Lung (tissue), 12 donors: ENCODE results near the gene ZPBP2. TPM values are rescaled to one million over a fixed set of nuclear protein-coding genes. Genes with fewer than 3 reads are reported as not detected.

ENCODE experiments used
- ATAC-seq: fragments of 200-7000 bp; cut with Tn5 transposase; one replicate; pipeline ENCODE4 v1.9.1; 2020; ENCODE audit warnings: moderate number of reproducible peaks; ENCODE audit not compliant: insufficient read depth, low FRiP score
- DNase-seq, 3 donors: peaks; one replicate each; pipeline ENCODE4 v3.0.0-alpha.2; 2013 to 2017
- H3K27ac ChIP-seq, 2 donors: one replicate each; pipeline ENCODE4 v1.5.1; 2013; ENCODE audit warnings: mild to moderate bottlenecking in 2 of 2, moderate library complexity in 2 of 2, control low read depth in 1 of 2, inconsistent platforms in 1 of 2, low read depth in 1 of 2, low read length in 1 of 2
- H3K27me3 ChIP-seq, 3 donors: one replicate each; pipeline ENCODE4 v1.5.1; 2013; ENCODE audit warnings: low read length in 2 of 3; ENCODE audit not compliant: control insufficient read depth in 3 of 3, insufficient read depth in 3 of 3
- H3K36me3 ChIP-seq, 4 donors: one replicate each; pipeline ENCODE4 v1.5.1; 2013; ENCODE audit warnings: low read length in 4 of 4, mild to moderate bottlenecking in 1 of 4, moderate library complexity in 1 of 4; ENCODE audit not compliant: control insufficient read depth in 4 of 4, insufficient read depth in 4 of 4
- H3K4me1 ChIP-seq, 5 donors: one replicate each; pipeline ENCODE4 v1.5.1; 2013; ENCODE audit warnings: low read length in 5 of 5, mild to moderate bottlenecking in 2 of 5, moderate library complexity in 1 of 5; ENCODE audit not compliant: control insufficient read depth in 5 of 5, insufficient read depth in 5 of 5
- H3K4me3 ChIP-seq: one replicate; pipeline ENCODE4 v1.5.1; 2013; ENCODE audit warnings: mild to moderate bottlenecking, control low read depth, moderate library complexity
- H3K9ac ChIP-seq, 2 donors: one replicate each; pipeline ENCODE4 v1.5.1; 2013; ENCODE audit warnings: low read length in 2 of 2, control low read depth in 1 of 2; ENCODE audit not compliant: insufficient read depth in 1 of 2
- H3K9me3 ChIP-seq, 4 donors: one replicate each; pipeline ENCODE4 v1.5.1; 2013; ENCODE audit warnings: low read length in 3 of 4, mild to moderate bottlenecking in 1 of 4, moderate library complexity in 1 of 4; ENCODE audit not compliant: control insufficient read depth in 4 of 4, insufficient read depth in 3 of 4
- CTCF ChIP-seq: IDR thresholded peaks from 2 replicates; pipeline ENCODE4 v1.5.1; 2012; ENCODE audit warnings: mild to moderate bottlenecking; ENCODE audit errors: control extremely low read depth, extremely low read depth
- WGBS, 2 donors: extraction: QIAGEN DNeasy Blood & Tissue Kit; methylation state at CpG; one replicate each; pipeline ENCODE4 v1.1.7; 2013; 5-methylcytosine and 5-hydroxymethylcytosine counted together
- polyA plus RNA-seq, 2 donors: library from polyadenylated mRNA; stranded (reverse); fragments of 200-250 nt; gene quantifications; one replicate each; pipeline ENCODE4 v1.2.1, GENCODE V29; 2013
- total RNA-seq, 2 donors: library from RNA; depleted of rRNA in 1 of 2; stranded (reverse); fragments of >200 nt in 1 of 2; gene quantifications; one replicate each; pipeline ENCODE4 v1.2.1, GENCODE V29; 2014 to 2021
- donor health status: control.
- donor health status: control.
- donor health status: Bipolar disorder and iron deficiency.
- donor health status: healthy.
- donor health status: DM: yes; HTN: yes; CAD: no.

The ZPBP2 gene
- total and polyA plus RNA-seq, 4 donors = not detected

- no peak overlapping the region for H3K9ac ChIP-seq
- DNase-seq (no peak), ATAC-seq (no peak)
- H3K27me3 ChIP-seq = peaks cover 0 to 2% (median 0%) of the 10 kb centered on the region in 3 donors
- WGBS, 2 donors = 76 to 88% methylated on average over 2 of the region's 2 CpGs
- no peaks in the 10 kb centered on the region for H3K4me1 ChIP-seq
- no peaks in the 10 kb centered on the region for H3K36me3 ChIP-seq
- no peak for TF ChIP-seq CTCF
- H3K27ac ChIP-seq = no peak overlapping the region
- H3K4me3 ChIP-seq = no peak overlapping the region
- H3K9me3 ChIP-seq = peaks cover 0 to 7% (median 1%) of the 10 kb centered on the region in 4 donors
These were observed 47.0 kb upstream of the ZPBP2 start for GRCh38 chr17:39820987-39821386.

- no peak overlapping the region for H3K27ac ChIP-seq
- peaks cover 0 to 7% (median 1%) of the 10 kb centered on the region in 4 donors for H3K9me3 ChIP-seq
- no peak for ATAC-seq
- 95 to 97% methylated on average over 2 of the region's 2 CpGs for whole genome bisulfite sequencing, 2 donors
- H3K4me1 ChIP-seq = no peaks in the 10 kb centered on the region
- no peak for TF ChIP-seq CTCF
- no peak overlapping the region for H3K9ac ChIP-seq
- no peak overlapping the region for H3K4me3 ChIP-seq
- no peak for DNase-seq
- peaks cover 0 to 2% (median 0%) of the 10 kb centered on the region in 3 donors for H3K27me3 ChIP-seq
- no peaks in the 10 kb centered on the region for H3K36me3 ChIP-seq
These were observed 46.0 kb upstream of the ZPBP2 start for GRCh38 chr17:39822051-39822451.

- TF ChIP-seq CTCF = no peak
- 94 to 96% methylated on average over 5 of the region's 5 CpGs for WGBS, 2 donors
- no peak for ATAC-seq
- DNase-seq = no peak
- Histone ChIP-seq H3K27me3 (no peaks in the 10 kb centered on the region), H3K4me1 (no peaks in the 10 kb centered on the region), H3K36me3 (no peaks in the 10 kb centered on the region), H3K9ac (no peak overlapping the region), H3K27ac (no peak overlapping the region), H3K4me3 (no peak overlapping the region), H3K9me3 (peaks cover 0 to 7% (median 1%) of the 10 kb centered on the region in 4 donors)
These were observed 44.5 kb upstream of the ZPBP2 start for GRCh38 chr17:39823407-39824054.

- Histone ChIP-seq H3K4me3 (no peak overlapping the region), H3K27me3 (no peaks in the 10 kb centered on the region), H3K36me3 (no peaks in the 10 kb centered on the region), H3K9me3 (peaks cover 0 to 7% (median 1%) of the 10 kb centered on the region in 4 donors), H3K9ac (no peak overlapping the region), H3K27ac (no peak overlapping the region), H3K4me1 (no peaks in the 10 kb centered on the region)
- no peak for TF ChIP-seq CTCF
- 94 to 98% methylated on average over 2 of the region's 2 CpGs for WGBS, 2 donors
- ATAC-seq (no peak), DNase-seq (no peak)
These were observed 41.7 kb upstream of the ZPBP2 start for GRCh38 chr17:39826334-39826733.
